KMS-11 (cell line): Measurements from ENCODE around the gene MEGF6.
"Not testable (repeated sequence)": the region's sequence is repeated elsewhere in the genome, so short reads cannot be mapped to it uniquely, and the experiment has no call there.

Source experiments
- H2AFZ ChIP-seq: fragments of 200-600 bp; sonication (generic); 2 replicates; pipeline ENCODE4 v1.6.1; 2016; ENCODE audit warnings: antibody characterized with exemption, mixed run types, low read depth
- H3K27ac ChIP-seq: fragments of 200-600 bp; sonication (generic); 2 replicates; pipeline ENCODE4 v1.6.1; 2016; ENCODE audit warnings: mild to moderate bottlenecking, mixed run types
- H3K27me3 ChIP-seq: fragments of 200-600 bp; sonication (generic); 2 replicates; pipeline ENCODE4 v1.6.1; 2017; ENCODE audit warnings: mild to moderate bottlenecking, low read depth, mixed run types, moderate library complexity; ENCODE audit not compliant: insufficient read depth
- H3K36me3 ChIP-seq: fragments of 200-600 bp; sonication (generic); 2 replicates; pipeline ENCODE4 v1.6.1; 2017; ENCODE audit warnings: mild to moderate bottlenecking, mixed run types; ENCODE audit not compliant: insufficient read depth
- H3K4me1 ChIP-seq: fragments of 200-600 bp; sonication (generic); 2 replicates; pipeline ENCODE4 v1.6.1; 2016; ENCODE audit warnings: mild to moderate bottlenecking, low read depth, mixed run types; ENCODE audit not compliant: poor library complexity, severe bottlenecking
- H3K4me2 ChIP-seq: fragments of 200-600 bp; sonication (generic); 2 replicates; pipeline ENCODE4 v1.7.0; 2016; ENCODE audit warnings: mild to moderate bottlenecking, mixed run types
- H3K4me3 ChIP-seq: fragments of 200-600 bp; sonication (generic); IDR thresholded peaks from 2 replicates; pipeline ENCODE4 v1.6.1; 2017; ENCODE audit warnings: low read depth, low read length, mixed read lengths; ENCODE audit not compliant: insufficient read depth
- H3K79me2 ChIP-seq: fragments of 200-600 bp; sonication (generic); 2 replicates; pipeline ENCODE4 v1.6.1; 2016; ENCODE audit warnings: low read depth, mixed run types; ENCODE audit not compliant: insufficient read depth
- H3K9ac ChIP-seq: fragments of 200-600 bp; sonication (generic); 2 replicates; pipeline ENCODE4 v1.6.1; 2016; ENCODE audit warnings: mild to moderate bottlenecking, mixed run types
- H4K20me1 ChIP-seq: fragments of 200-600 bp; sonication (generic); 2 replicates; pipeline ENCODE4 v1.6.1; 2016; ENCODE audit warnings: mild to moderate bottlenecking, mixed run types; ENCODE audit not compliant: insufficient read depth
- TF ChIP-seq, protein P1 (sequence below): fragments of 200-600 bp; sonication (generic); conservative IDR thresholded peaks from 2 replicates; pipeline ENCODE4 v1.6.1; 2017; ENCODE audit warnings: low read depth, mild to moderate bottlenecking, antibody characterized with exemption, low read length, moderate library complexity, mixed read lengths

MEGF6 gene

GRCh38 chr1:3623441-3624199 lies 12.3 kb upstream of the MEGF6 start:
- H3K36me3 ChIP-seq, result no peaks in the 10 kb centered on the region
- no peaks in the 10 kb centered on the region for H4K20me1 ChIP-seq
- H2AFZ ChIP-seq, result peak overlapping the region; percentile 100
- H3K4me1 ChIP-seq, result peaks cover 7% of the 10 kb centered on the region
- H3K27me3 ChIP-seq, result peaks cover 18% of the 10 kb centered on the region
- H3K79me2 ChIP-seq, result no peaks in the 10 kb centered on the region
- no peak overlapping the region for H3K9ac ChIP-seq
- TF ChIP-seq, protein P1, sequence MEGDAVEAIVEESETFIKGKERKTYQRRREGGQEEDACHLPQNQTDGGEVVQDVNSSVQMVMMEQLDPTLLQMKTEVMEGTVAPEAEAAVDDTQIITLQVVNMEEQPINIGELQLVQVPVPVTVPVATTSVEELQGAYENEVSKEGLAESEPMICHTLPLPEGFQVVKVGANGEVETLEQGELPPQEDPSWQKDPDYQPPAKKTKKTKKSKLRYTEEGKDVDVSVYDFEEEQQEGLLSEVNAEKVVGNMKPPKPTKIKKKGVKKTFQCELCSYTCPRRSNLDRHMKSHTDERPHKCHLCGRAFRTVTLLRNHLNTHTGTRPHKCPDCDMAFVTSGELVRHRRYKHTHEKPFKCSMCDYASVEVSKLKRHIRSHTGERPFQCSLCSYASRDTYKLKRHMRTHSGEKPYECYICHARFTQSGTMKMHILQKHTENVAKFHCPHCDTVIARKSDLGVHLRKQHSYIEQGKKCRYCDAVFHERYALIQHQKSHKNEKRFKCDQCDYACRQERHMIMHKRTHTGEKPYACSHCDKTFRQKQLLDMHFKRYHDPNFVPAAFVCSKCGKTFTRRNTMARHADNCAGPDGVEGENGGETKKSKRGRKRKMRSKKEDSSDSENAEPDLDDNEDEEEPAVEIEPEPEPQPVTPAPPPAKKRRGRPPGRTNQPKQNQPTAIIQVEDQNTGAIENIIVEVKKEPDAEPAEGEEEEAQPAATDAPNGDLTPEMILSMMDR, result no peak
- H3K27ac ChIP-seq, result no peak overlapping the region
- H3K4me3 ChIP-seq, result peak overlapping the region; percentile 68
- H3K4me2 ChIP-seq, result peak overlapping the region; percentile 63

DNA sequence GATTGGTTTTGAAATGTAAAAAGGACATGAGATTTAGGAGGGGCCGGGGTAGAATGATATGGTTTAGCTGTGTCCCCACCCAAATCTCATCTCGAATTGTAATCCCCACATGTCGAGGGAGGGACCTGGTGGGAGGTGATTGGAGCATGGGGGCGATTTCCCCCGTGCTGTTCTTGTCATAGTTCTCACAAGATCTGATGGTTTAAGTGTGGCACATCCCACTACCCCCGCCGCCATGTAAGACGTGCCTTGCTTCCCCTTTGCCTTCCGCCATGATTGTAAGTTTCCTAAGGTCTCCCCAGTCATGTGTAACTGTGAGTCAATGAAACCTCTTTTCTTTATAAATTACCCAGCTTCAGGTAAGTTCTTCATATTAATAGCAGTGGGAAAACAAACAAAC lies 10.8 kb upstream of the MEGF6 start:
- H3K4me1 ChIP-seq, H3K27ac ChIP-seq, H3K4me3 ChIP-seq, H4K20me1 ChIP-seq, H3K36me3 ChIP-seq, H3K4me2 ChIP-seq, H3K9ac ChIP-seq, H2AFZ ChIP-seq, H3K79me2 ChIP-seq: not testable (repeated sequence)
- H3K27me3 ChIP-seq, result peaks cover 34% of the 10 kb centered on the region

DNA sequence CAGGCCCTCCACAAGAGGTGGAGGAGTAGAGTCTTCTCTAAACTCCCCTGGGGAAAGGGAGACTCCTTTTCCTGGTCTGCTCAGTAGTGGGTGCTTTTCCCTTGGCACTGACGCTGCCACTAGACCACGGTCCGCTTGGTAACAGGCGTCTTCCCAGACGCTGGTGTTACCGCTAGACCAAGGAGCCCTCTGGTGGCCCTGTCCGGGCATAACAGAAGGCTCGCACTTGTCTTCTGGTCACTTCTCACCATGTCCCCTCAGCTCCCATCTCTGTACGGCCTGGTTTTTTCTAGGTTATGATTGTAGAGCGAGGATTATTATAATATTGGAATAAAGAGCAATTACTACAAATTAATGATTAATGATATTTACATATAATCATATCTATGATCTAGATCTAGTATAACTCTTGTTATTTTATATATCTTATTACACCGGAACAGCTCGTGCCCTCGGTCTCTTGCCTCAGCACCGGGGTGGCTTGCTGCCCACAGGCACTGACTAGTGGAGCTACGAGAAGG lies 9.9 kb upstream of the MEGF6 start:
- peaks cover 41% of the 10 kb centered on the region for H3K27me3 ChIP-seq
- not testable (repeated sequence) for H3K9ac ChIP-seq, H3K27ac ChIP-seq, H3K79me2 ChIP-seq, H3K36me3 ChIP-seq, H3K4me3 ChIP-seq, H3K4me1 ChIP-seq, H3K4me2 ChIP-seq, H4K20me1 ChIP-seq, H2AFZ ChIP-seq
- TF ChIP-seq, protein P1, result peak; percentile 56

- Histone ChIP-seq H3K4me3 (no peak overlapping the region), H3K4me2 (no peak overlapping the region), H3K4me1 (peaks cover 7% of the 10 kb centered on the region), H3K27me3 (peaks cover 46% of the 10 kb centered on the region), H3K79me2 (no peaks in the 10 kb centered on the region), H3K9ac (no peak overlapping the region), H3K36me3 (no peaks in the 10 kb centered on the region), H3K27ac (no peak overlapping the region), H4K20me1 (no peaks in the 10 kb centered on the region), H2AFZ (no peak overlapping the region)
- TF ChIP-seq, protein P1, result no peak
Measured at GRCh38 chr1:3620708-3621107, 9.4 kb upstream of the MEGF6 start.
